ENCODE data around the gene OCSTAMP.

OCSTAMP gene

DNA sequence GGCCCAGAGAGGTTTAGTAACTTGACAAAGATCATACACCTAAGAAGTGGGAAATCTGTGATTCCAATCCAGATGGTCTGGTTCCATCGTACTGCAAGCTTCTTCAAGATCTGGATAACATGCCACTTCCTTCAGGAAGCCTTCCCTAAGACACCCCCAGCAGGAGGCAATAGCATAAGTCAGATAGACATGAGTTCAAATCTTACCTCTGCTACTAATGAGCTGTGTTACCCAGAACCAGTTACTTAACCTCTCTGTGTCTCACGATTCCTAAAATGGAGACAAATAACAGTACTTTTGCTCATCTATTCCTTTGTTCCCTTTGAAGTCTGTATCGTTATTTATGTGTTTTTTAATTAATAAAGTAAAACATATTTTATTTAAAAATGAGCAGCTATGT is 22.3 kb upstream of the OCSTAMP start:
- no peak for DNase-seq

DNA sequence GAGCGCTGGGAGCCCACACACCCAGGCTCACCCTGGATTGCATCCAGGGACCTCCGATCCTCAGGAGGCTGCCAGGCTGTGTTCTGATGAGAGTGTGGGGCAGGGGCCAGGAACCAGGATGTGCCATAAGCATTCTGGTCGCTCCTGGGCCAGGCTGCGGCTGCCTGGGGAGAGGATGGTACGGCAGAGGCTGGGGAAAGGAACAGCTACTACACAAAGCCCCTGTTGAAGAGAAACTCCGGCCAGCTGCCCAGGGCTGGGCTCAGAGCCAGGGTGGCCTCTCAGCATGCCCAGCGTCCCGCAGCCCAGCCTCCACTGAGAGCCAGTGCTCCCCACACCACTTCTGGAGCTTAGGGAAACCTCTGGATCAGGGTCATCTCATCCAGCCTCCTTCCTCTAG is 21.7 kb upstream of the OCSTAMP start:
- DNase-seq, result no peak

DNA sequence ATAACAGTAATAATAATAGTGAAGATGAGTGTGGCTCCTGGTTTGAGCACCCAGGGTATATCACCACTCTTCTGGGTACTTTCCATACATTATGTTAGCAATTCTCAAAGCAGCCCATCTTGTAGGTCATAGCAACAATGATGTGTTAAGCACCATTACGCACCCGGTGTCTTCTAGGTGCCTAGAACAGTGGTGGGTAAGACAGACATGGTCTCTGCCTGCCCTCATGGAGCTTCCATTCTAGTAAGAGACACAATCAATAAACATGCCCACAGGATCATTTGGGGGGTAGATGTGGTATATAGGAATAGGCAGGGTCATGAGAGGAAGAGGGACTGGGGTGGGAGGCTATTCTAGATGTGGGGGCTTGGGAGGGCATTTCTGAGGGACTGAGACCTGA is 21.0 kb upstream of the OCSTAMP start:
- no peak for DNase-seq

DNA sequence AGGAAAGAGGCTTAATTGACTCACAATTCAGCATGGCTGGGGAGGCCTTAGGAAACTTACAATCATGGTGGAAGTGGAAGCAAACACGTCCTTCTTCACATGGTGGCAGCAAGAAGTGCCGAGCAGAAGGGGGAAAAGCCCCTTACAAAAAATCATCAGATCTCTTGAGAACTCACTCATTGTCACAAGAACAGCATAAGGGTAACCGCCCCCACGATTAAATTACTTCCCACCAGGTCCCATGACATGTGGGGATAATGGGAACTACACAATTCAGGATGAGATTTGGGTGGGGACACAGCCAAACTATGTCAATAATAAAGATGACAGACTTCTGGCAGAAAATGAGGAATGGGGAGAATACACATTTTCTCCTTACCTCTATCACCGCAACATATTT is 20.5 kb upstream of the OCSTAMP start:
- no peak for DNase-seq

- no peak for DNase-seq
Observed at GRCh38 chr20:46569961-46570360, 19.5 kb upstream of the OCSTAMP start.

DNA sequence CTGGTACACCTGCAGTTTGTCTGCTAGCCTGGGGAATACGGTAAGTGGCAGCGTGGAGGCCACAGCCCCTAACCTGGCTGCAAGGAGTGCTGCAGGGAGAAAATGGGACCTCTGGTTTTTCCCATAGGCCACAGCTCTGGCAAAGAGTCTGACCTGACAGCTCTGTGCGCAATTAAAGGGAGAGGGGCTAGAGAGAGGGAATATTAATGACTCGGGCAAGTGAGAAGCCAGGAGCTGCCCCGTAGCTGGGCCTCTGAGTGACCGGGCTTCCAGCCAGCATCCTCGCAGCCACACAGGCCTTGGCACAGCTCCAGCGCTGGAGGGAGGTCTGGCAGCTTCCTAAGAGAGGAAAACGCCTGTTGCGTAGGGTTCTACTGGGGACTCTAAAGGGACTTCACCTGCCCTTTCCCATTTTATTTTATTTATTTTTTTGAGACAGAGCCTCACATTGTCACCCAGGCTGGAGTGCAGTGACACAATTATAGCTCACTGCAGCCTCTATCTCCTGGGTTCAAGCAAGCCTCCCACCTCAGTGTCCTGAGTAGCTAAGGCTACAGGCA is 18.2 kb upstream of the OCSTAMP start:
- DNase-seq, result no peak

DNA sequence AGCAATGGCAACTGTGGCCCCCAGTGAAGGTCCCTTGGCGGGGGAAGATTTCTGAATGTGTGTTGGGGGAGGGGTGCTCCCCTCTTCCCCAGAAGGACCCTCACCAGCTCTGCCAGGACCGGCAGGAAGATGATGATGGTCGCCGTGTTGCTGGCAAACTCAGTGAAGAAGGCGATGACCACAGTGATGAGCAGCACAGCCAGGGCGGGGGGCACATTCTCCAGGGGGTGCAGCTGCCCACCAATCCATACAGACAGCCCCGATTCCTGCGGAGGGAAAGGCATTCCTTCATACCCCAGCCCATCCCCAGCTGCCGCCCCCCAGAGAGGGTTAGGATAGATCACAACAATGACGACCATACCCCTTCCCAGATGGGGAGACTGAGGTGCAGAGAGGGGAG is 15.7 kb upstream of the OCSTAMP start:
- DNase-seq, result no peak

DNA sequence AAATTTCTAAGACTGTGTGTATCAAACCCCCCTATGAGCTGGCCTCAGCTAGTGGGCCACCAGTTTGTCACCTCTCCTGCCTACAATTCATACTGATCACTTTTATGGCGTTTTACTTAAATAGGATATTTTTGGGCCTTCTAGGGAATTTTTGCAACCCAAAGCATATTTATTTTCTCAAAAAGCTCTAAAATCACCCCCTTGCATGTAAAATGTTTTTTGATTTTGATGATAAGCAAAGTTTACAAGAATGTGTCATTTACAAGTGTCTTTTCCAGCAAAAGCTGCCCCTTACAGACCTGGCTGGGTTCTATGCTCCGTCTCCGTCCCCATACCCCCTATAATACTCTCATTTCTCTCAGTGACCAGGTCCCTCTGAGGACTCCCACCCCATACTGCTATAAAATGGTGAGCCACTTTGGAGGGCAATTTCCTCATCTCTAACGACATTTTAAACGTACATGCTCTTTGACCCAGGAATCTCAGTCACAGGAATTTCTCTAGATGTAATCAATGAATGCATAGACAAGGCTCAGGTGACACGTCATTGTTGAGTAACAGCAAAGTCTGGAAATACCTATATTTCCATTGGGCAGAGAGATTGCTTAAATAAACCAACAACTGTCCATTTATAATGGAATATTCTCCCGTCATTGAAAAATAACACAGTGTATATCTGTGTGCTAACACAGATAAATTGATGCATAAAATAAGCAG is 13.9 kb upstream of the OCSTAMP start:
- no peak for DNase-seq

DNA sequence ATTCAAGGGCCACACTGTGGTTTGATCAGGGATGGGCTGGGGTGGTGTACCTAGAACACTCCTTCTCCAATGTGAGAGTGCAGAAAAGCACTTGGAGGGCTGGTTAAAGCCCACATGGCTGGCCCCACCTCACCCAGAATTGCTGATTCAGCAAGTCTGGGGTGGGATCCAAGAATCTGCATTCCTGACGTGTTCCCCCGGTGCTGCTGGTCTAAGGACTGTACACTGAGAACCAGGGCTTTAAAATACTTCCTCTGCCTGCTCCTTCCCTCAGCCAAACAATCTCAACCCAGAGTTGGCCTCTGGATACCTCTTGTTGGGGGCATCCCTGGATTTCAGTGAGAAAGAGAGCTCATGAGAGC is 13.4 kb upstream of the OCSTAMP start:
- no peak for DNase-seq

- DNase-seq, result no peak
Observed at GRCh38 chr20:46563170-46563859, 12.9 kb upstream of the OCSTAMP start.

DNA sequence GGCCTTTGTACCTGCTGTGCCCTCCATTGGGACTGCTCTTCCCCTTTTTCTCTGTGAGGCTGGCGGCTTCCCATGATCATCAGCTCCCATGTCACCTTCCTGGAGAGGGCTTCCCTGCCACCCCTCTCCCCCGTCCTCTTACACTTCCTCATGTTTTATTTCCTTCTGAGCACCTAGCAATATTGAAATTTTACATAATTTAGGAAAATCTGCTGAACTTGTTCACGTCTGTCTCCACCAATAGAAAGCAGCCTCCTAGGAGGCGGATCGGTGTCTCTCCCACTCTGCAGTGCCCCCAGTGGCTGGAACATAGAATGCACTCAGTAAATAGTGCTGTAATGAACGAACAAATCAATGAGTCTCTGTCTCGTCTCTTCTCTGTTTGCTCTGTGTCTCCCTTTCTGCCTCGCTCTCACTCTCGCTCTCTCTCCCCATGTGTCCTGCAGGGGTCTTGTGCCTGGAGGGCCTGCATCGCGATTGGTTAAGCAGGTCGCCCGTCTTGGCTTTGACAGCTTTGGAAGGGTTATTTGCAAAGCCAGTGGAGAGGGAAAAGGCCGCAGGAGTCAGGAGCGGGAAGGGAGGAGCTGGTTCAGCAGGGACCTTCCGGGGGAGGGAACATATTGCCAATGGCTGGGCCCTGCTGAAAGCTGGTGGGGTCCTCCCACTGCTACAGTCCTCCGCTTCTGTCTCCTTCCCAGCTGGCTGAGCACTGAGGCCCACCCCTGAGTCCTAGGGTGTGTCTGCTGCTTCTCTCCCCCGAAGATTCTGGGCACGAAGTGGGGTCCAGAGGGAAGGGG is 12.1 kb upstream of the OCSTAMP start:
- DNase-seq, result peak; percentile 59

DNA sequence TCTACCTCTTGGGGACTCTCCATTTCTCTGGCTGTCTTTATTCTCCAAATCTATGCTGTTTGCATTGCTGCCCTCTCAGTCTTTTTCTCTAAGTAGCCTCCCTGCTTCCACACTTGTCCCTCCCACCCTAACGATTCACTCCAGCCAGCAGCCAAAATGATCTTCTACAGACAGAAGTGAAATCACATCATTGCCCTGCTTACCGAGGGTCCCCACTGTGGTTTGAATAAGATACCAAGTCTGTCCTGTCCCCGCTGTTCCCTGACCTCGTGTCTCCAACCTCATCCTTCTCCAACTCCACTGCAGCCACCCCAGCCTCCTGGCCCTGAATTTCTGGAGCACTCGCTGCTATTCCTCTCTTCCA is 11.5 kb upstream of the OCSTAMP start:
- DNase-seq, result no peak

- no peak for DNase-seq
Observed at GRCh38 chr20:46559685-46560440, 9.4 kb upstream of the OCSTAMP start.

- DNase-seq, result no peak
Observed at GRCh38 chr20:46559001-46559400, 8.5 kb upstream of the OCSTAMP start.

- no peak for DNase-seq
Observed at GRCh38 chr20:46558511-46558959, 8.1 kb upstream of the OCSTAMP start.

DNA sequence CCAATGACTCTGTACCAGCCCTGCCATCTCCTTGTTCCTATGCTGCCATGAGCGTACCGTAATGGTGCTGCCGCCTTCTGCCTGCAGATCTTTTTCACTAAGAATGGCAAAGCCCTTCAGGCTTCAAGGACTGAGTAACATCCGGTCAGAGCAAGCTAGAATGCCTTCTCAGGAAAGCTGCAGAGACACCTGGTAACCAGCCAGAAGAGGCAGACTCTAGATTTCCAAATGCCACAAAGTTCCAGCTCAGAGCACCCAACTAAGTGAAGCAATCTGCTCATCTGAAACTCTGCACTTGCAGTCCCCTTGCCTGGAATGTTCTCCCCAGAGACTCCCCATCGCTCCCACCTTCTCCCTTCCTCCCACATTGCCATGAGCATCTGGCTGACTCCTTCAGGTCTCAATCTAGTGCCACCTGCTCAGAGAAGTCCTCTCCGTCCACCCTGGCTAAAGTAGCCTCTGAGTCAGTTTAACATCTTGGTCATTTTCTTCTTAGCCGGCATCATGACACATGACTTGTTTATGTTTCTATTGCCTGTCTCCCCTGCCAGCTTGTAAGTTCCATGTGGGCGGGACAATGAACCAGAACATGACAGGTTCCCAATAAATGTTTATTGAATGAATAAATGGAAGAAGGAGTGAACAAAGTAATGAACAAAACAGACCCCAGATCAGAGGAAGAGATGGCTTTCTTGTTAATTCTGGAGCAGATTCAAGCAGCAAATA is 6.9 kb upstream of the OCSTAMP start:
- no peak for DNase-seq

DNA sequence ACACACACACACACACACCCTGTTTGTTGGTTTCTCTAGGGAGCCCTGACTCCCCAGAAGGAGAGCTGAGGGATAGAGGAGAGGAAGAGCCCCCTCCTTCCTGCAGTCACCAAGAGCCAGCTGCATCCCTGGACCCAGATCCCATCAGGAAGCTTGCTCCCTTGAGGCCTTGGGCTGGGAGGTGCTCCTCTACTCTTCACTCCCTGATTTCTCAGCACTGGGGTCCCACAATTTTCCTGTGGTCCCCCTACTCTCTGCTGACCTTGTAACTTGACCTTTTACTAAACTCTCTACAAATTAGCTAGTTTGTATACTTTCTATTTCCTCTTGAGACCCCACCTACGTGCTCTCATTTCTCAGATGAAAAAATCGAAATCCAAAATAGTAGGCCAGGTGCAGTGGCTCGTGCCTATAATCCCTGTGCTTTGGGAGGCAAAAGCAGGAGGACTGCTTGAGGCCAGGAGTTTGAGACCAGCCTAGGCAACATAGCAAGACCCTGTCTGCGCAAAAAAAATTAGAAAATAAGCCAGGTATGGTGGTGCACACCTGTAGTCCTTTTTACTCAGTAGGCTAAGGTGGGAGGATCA is 5.0 kb upstream of the OCSTAMP start:
- DNase-seq, result no peak

- no peak for DNase-seq
Observed at GRCh38 chr20:46554828-46555227, 4.4 kb upstream of the OCSTAMP start.

DNA sequence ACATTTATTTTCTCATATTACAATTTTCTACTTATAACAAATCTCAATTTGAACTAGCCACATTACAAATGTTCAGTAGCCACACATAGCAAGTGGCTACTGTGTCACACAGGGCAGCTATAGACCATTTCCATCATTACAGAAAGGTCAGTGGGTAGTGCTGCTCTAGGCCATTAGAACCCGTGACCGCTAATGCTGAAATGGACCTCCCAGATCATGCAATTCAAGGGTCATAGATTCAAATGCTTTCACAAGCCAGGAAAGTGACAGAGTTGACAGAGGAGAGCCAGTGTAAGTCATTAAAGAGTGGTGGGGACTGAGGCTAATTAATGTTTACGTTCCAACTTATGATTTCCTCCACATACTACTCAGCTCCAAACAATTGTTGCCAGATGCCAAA is 3.5 kb upstream of the OCSTAMP start:
- DNase-seq, result no peak

- DNase-seq, result peak; percentile 27
Observed at GRCh38 chr20:46552460-46553420, 2.3 kb upstream of the OCSTAMP start.

All from CD4-positive, alpha-beta T cell treated with Interleukin-12 subunit alpha and Interleukin-12 subunit beta, for 1 hour (primary cell).